ENCODE data around the gene PRODH2. TPM values are rescaled to one million over a fixed set of nuclear protein-coding genes. Genes with fewer than 3 reads are reported as not detected.

The PRODH2 gene
- total and polyA plus RNA-seq, 4 donors = 56.4 to 156 (median 114) TPM

- H3K9me3 ChIP-seq (ENCODE audit: control insufficient read depth in 4 of 4, low read length in 3 of 4) = no peaks in the 10 kb centered on the region
- TF ChIP-seq, protein P1, sequence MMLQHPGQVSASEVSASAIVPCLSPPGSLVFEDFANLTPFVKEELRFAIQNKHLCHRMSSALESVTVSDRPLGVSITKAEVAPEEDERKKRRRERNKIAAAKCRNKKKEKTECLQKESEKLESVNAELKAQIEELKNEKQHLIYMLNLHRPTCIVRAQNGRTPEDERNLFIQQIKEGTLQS (IDR thresholded peaks at IDR 0.05) = no peak
- H3K4me3 ChIP-seq (ENCODE audit: low read depth in 1 of 3, low read length in 3 of 3) = no peak overlapping the region
- H3K36me3 ChIP-seq (ENCODE audit: control insufficient read depth in 4 of 4, insufficient read depth in 3 of 4, low read depth in 1 of 4, low read length in 3 of 4) = peaks cover 3 to 6% (median 5%) of the 10 kb centered on the region in 4 donors
- 83% methylated on average over 34 of the region's 34 CpGs for WGBS
- DNase-seq (ENCODE audit: low spot score) = peak; percentile 55
- no peaks in the 10 kb centered on the region for H3K27me3 ChIP-seq (ENCODE audit: control insufficient read depth in 4 of 4, insufficient read depth in 4 of 4, low read length in 3 of 4)
- H3K27ac ChIP-seq (ENCODE audit: low read depth in 1 of 2, low read length in 2 of 2) = no peak overlapping the region
- H3K4me1 ChIP-seq (ENCODE audit: control insufficient read depth in 4 of 4, insufficient read depth in 4 of 4, low read length in 3 of 4) = no peaks in the 10 kb centered on the region
- no peak overlapping the region for H3K9ac ChIP-seq (ENCODE audit: low read depth in 1 of 2, low read length in 2 of 2)
These were observed 45.2 kb downstream of the PRODH2 start for GRCh38 chr19:35767288-35768081.

DNA sequence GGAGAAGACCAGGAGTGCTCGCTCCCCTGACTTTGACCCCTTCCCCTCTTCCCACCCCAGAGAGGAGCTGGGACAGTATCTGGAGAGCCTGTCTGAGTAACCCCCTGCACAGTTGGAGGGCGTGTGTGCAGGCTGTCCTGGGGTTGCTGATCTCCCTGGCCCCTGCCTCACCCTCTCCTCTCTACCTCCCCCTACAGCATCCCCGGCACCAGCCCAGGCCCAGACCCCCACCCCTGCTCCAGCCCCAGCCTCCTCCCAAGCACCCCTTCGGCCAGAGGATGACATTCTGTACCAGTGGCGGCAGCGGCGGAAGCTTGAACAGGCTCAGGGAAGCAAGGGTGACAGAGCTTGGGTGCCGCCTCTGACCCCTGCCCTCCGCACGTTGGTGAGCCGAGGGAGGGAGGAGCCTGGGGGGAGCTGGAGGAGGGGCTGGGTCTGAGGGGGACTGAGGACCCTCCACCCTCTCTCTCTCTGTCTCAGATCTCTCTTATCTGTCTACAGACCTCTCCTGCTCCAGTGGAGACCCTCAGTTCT, 46.0 kb downstream of the PRODH2 start:
- TF ChIP-seq EGR1 (IDR thresholded peaks at IDR 0.05; ENCODE audit: low read depth in 2 of 2) = no peak
- TF ChIP-seq FOXA1 (IDR thresholded peaks at IDR 0.05) = no peak
- no peak for TF ChIP-seq TAF1 (conservative IDR thresholded peaks at IDR 0.05)
- no peak for TF ChIP-seq HNF4A (conservative IDR thresholded peaks at IDR 0.05)
- no peak for TF ChIP-seq RAD21 (IDR thresholded peaks at IDR 0.05)
- WGBS = 91% methylated on average over 11 of the region's 11 CpGs
- Histone ChIP-seq H3K4me1 (ENCODE audit: control insufficient read depth in 4 of 4, insufficient read depth in 4 of 4, low read length in 3 of 4) (no peaks in the 10 kb centered on the region), H3K27ac (ENCODE audit: low read depth in 1 of 2, low read length in 2 of 2) (no peak overlapping the region), H3K9ac (ENCODE audit: low read depth in 1 of 2, low read length in 2 of 2) (no peak overlapping the region), H3K4me3 (ENCODE audit: low read depth in 1 of 3, low read length in 3 of 3) (no peak overlapping the region), H3K36me3 (ENCODE audit: control insufficient read depth in 4 of 4, insufficient read depth in 3 of 4, low read depth in 1 of 4, low read length in 3 of 4) (peaks cover 4 to 8% (median 6%) of the 10 kb centered on the region in 4 donors), H3K27me3 (ENCODE audit: control insufficient read depth in 4 of 4, insufficient read depth in 4 of 4, low read length in 3 of 4) (no peaks in the 10 kb centered on the region), H3K9me3 (ENCODE audit: control insufficient read depth in 4 of 4, low read length in 3 of 4) (no peaks in the 10 kb centered on the region)
- DNase-seq (ENCODE audit: low spot score) = no peak

- TF ChIP-seq GABPA (IDR thresholded peaks at IDR 0.05 in 1 of 2, conservative IDR thresholded peaks at IDR 0.05 in 1 of 2) (no peak), HNF4G (IDR thresholded peaks at IDR 0.05) (no peak), HNF4A (conservative IDR thresholded peaks at IDR 0.05) (no peak), ZBTB33 (IDR thresholded peaks at IDR 0.05) (no peak), YY1 (IDR thresholded peaks at IDR 0.05) (no peak)
- TF ChIP-seq, protein P2, sequence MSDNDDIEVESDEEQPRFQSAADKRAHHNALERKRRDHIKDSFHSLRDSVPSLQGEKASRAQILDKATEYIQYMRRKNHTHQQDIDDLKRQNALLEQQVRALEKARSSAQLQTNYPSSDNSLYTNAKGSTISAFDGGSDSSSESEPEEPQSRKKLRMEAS (IDR thresholded peaks at IDR 0.05) = no peak
- no peak overlapping the region for H3K27ac ChIP-seq (ENCODE audit: low read depth in 1 of 2, low read length in 2 of 2)
- H3K9ac ChIP-seq (ENCODE audit: low read depth in 1 of 2, low read length in 2 of 2) = no peak overlapping the region
- H3K9me3 ChIP-seq (ENCODE audit: control insufficient read depth in 4 of 4, low read length in 3 of 4) = no peaks in the 10 kb centered on the region
- H3K27me3 ChIP-seq (ENCODE audit: control insufficient read depth in 4 of 4, insufficient read depth in 4 of 4, low read length in 3 of 4) = no peaks in the 10 kb centered on the region
- WGBS = 96% methylated on average over 17 of the region's 17 CpGs
- peaks cover 0 to 2% (median 0%) of the 10 kb centered on the region in 4 donors for H3K4me1 ChIP-seq (ENCODE audit: control insufficient read depth in 4 of 4, insufficient read depth in 4 of 4, low read length in 3 of 4)
- H3K4me3 ChIP-seq (ENCODE audit: low read depth in 1 of 3, low read length in 3 of 3) = no peak overlapping the region
- no peak for DNase-seq (ENCODE audit: low spot score)
- peaks cover 4 to 8% (median 6%) of the 10 kb centered on the region in 4 donors for H3K36me3 ChIP-seq (ENCODE audit: control insufficient read depth in 4 of 4, insufficient read depth in 3 of 4, low read depth in 1 of 4, low read length in 3 of 4)
These were observed 48.0 kb downstream of the PRODH2 start for GRCh38 chr19:35764432-35765315.
